Activated naive CD4-positive, alpha-beta T cell treated with anti-CD3 and anti-CD28 coated beads, Interleukin-2, amount 50 U/mL, for 72 hours (primary cell): ENCODE measurements around the gene DDX4. TPM values are rescaled to one million over a fixed set of nuclear protein-coding genes. Genes with fewer than 3 reads are reported as not detected.
A peak's percentile ranks its signal among the peaks of the same experiment; 100 is the strongest.
"Not testable (repeated sequence)": the region's sequence is repeated elsewhere in the genome, so short reads cannot be mapped to it uniquely, and the experiment has no call there.

Experiments
- ATAC-seq, 2 donors: fragments of 150-1000 bp; cut with Tn5 transposase; 2 replicates each; pipeline ENCODE4 v1.10.0; 2021; ENCODE audit warnings: mild to moderate bottlenecking in 2 of 2, moderate library complexity in 2 of 2
- DNase-seq, 2 donors: peaks; one replicate each; pipeline ENCODE4 v3.0.0; 2021 to 2022; ENCODE audit warnings: low spot score in 2 of 2
- H3K27ac Mint-ChIP-seq, 2 donors: one replicate each; pipeline ENCODE4 v1.8.0; 2022; ENCODE audit warnings: mild to moderate bottlenecking in 2 of 2, mixed read lengths in 2 of 2
- H3K36me3 Mint-ChIP-seq, 2 donors: one replicate each; pipeline ENCODE4 v1.8.0; 2022; ENCODE audit warnings: mixed read lengths in 2 of 2
- H3K9me3 Mint-ChIP-seq, 2 donors: one replicate each; pipeline ENCODE4 v1.8.0; 2022; ENCODE audit warnings: mixed read lengths in 2 of 2
- total RNA-seq, 2 donors: library from RNA; stranded (reverse); gene quantifications; one replicate each; pipeline ENCODE4 v1.2.3, GENCODE V29; 2022

The DDX4 gene
- total RNA-seq, 2 donors from 2014 or later, result not detected

GRCh38 chr5:55763746-55764420 is 26.0 kb downstream of the DDX4 start:
- H3K36me3 Mint-ChIP-seq, result no peaks in the 10 kb centered on the region
- H3K9me3 Mint-ChIP-seq, result no peaks in the 10 kb centered on the region
- no peak overlapping the region for H3K27ac Mint-ChIP-seq
- no peak for DNase-seq
- peak; percentile 34 to 88 for ATAC-seq

GRCh38 chr5:55768279-55768678 is 30.4 kb downstream of the DDX4 start:
- ATAC-seq (no peak), DNase-seq (no peak)
- no peak overlapping the region for H3K27ac Mint-ChIP-seq
- H3K9me3 Mint-ChIP-seq, result no peaks in the 10 kb centered on the region
- peaks cover 0 to 6% of the 10 kb centered on the region in 2 donors for H3K36me3 Mint-ChIP-seq

GRCh38 chr5:55771175-55771655 is 33.4 kb downstream of the DDX4 start:
- Mint-ChIP-seq H3K27ac (no peak overlapping the region), H3K9me3 (no peaks in the 10 kb centered on the region), H3K36me3 (peaks cover 0 to 6% of the 10 kb centered on the region in 2 donors)
- DNase-seq, result no peak
- peak; percentile 91 to 97 for ATAC-seq

GRCh38 chr5:55773057-55773456 is 35.2 kb downstream of the DDX4 start:
- H3K9me3 Mint-ChIP-seq, result no peaks in the 10 kb centered on the region
- no peak overlapping the region for H3K27ac Mint-ChIP-seq
- DNase-seq (no peak), ATAC-seq (no peak)
- H3K36me3 Mint-ChIP-seq, result peaks cover 0 to 6% of the 10 kb centered on the region in 2 donors

- H3K27ac Mint-ChIP-seq, result no peak overlapping the region
- ATAC-seq, result no peak
- no peaks in the 10 kb centered on the region for H3K36me3 Mint-ChIP-seq
- DNase-seq, result no peak
- no peaks in the 10 kb centered on the region for H3K9me3 Mint-ChIP-seq
Observed at GRCh38 chr5:55777332-55777731, 39.5 kb downstream of the DDX4 start.

- Mint-ChIP-seq H3K9me3 (no peaks in the 10 kb centered on the region), H3K27ac (no peak overlapping the region), H3K36me3 (no peaks in the 10 kb centered on the region)
- DNase-seq (no peak), ATAC-seq (no peak)
Observed at GRCh38 chr5:55800924-55801323, 63.1 kb downstream of the DDX4 start.

GRCh38 chr5:55808814-55809213 is 71.0 kb downstream of the DDX4 start:
- not testable (repeated sequence) for ATAC-seq, H3K27ac Mint-ChIP-seq, DNase-seq
- H3K9me3 Mint-ChIP-seq, result peaks cover 10% of the 10 kb centered on the region in 2 donors
- H3K36me3 Mint-ChIP-seq, result peaks cover 15 to 17% of the 10 kb centered on the region in 2 donors

GRCh38 chr5:55815939-55816338 is 78.1 kb downstream of the DDX4 start:
- ATAC-seq, H3K36me3 Mint-ChIP-seq, DNase-seq, H3K27ac Mint-ChIP-seq, H3K9me3 Mint-ChIP-seq: not testable (repeated sequence)

GRCh38 chr5:55816342-55816741 is 78.5 kb downstream of the DDX4 start:
- no peak for ATAC-seq
- Mint-ChIP-seq H3K9me3 (no peaks in the 10 kb centered on the region), H3K36me3 (peaks cover 0 to 5% of the 10 kb centered on the region in 2 donors), H3K27ac (no peak overlapping the region)
- DNase-seq, result no peak

- Mint-ChIP-seq H3K27ac (no peak overlapping the region), H3K9me3 (no peaks in the 10 kb centered on the region), H3K36me3 (peaks cover 0 to 6% of the 10 kb centered on the region in 2 donors)
- ATAC-seq, result no peak
- DNase-seq, result no peak
Observed at GRCh38 chr5:55817030-55817429, 79.2 kb downstream of the DDX4 start.

- H3K9me3 Mint-ChIP-seq, result no peaks in the 10 kb centered on the region
- ATAC-seq (no peak), DNase-seq (no peak)
- H3K27ac Mint-ChIP-seq, result no peak overlapping the region
- H3K36me3 Mint-ChIP-seq, result peaks cover 5 to 6% of the 10 kb centered on the region in 2 donors
Observed at GRCh38 chr5:55820488-55820887, 82.6 kb downstream of the DDX4 start.

- Mint-ChIP-seq H3K36me3 (peaks cover 5 to 6% of the 10 kb centered on the region in 2 donors), H3K27ac (no peak overlapping the region), H3K9me3 (no peaks in the 10 kb centered on the region)
- DNase-seq (no peak), ATAC-seq (no peak)
Observed at GRCh38 chr5:55821731-55822512, 84.1 kb downstream of the DDX4 start.

GRCh38 chr5:55823151-55823796 is 85.4 kb downstream of the DDX4 start:
- no peaks in the 10 kb centered on the region for H3K9me3 Mint-ChIP-seq
- no peak for DNase-seq
- ATAC-seq, result peak in 1 of 2 donors; percentile 90
- no peak overlapping the region for H3K27ac Mint-ChIP-seq
- H3K36me3 Mint-ChIP-seq, result peaks cover 5 to 11% of the 10 kb centered on the region in 2 donors

- Mint-ChIP-seq H3K9me3 (peaks cover 0 to 15% of the 10 kb centered on the region in 2 donors), H3K36me3 (peaks cover 5 to 20% of the 10 kb centered on the region in 2 donors), H3K27ac (no peak overlapping the region)
- no peak for DNase-seq
- ATAC-seq, result peak; percentile 29 to 79
Observed at GRCh38 chr5:55829956-55830355, 92.1 kb downstream of the DDX4 start.

GRCh38 chr5:55832446-55832845 is 94.6 kb downstream of the DDX4 start:
- H3K36me3 Mint-ChIP-seq, result peaks cover 2 to 20% of the 10 kb centered on the region in 2 donors
- ATAC-seq, result no peak
- no peak for DNase-seq
- H3K9me3 Mint-ChIP-seq, result peaks cover 0 to 15% of the 10 kb centered on the region in 2 donors
- no peak overlapping the region for H3K27ac Mint-ChIP-seq

- no peak overlapping the region for H3K27ac Mint-ChIP-seq
- peaks cover 0 to 19% of the 10 kb centered on the region in 2 donors for H3K9me3 Mint-ChIP-seq
- peaks cover 0 to 20% of the 10 kb centered on the region in 2 donors for H3K36me3 Mint-ChIP-seq
- DNase-seq (no peak), ATAC-seq (no peak)
Observed at GRCh38 chr5:55836191-55836590, 98.3 kb downstream of the DDX4 start.

GRCh38 chr5:55841976-55842375 is 104.1 kb downstream of the DDX4 start:
- ATAC-seq (no peak), DNase-seq (no peak)
- H3K27ac Mint-ChIP-seq, result no peak overlapping the region
- H3K36me3 Mint-ChIP-seq, result peaks cover 6 to 9% of the 10 kb centered on the region in 2 donors
- peaks cover 10 to 31% of the 10 kb centered on the region in 2 donors for H3K9me3 Mint-ChIP-seq
